HepG2 (cell line): ENCODE data around the gene PEMT. TPM values are rescaled to one million over a fixed set of nuclear protein-coding genes. Genes with fewer than 3 reads are reported as not detected.

Source experiments
- FUBP1 ChIP-seq: sonication (generic); formaldehyde crosslinking; IDR thresholded peaks from 2 replicates; pipeline ENCODE4 v1.5.1; 2020; ENCODE audit warnings: missing genetic modification reagents, mild to moderate bottlenecking, borderline replicate concordance
- JARID2 ChIP-seq: sonication (generic); formaldehyde crosslinking; IDR thresholded peaks from 2 replicates; pipeline ENCODE4 v1.8.1; 2023; ENCODE audit warnings: missing genetic modification reagents, inconsistent platforms; ENCODE audit not compliant: insufficient replicate concordance
- KAT7 ChIP-seq: IDR thresholded peaks from 2 replicates; pipeline ENCODE4 v1.6.1; 2018; ENCODE audit warnings: borderline replicate concordance, missing compliant biosample characterization
- KDM1A ChIP-seq: IDR thresholded peaks from 2 replicates; pipeline ENCODE4 v1.6.1; 2016; ENCODE audit warnings: missing compliant biosample characterization
- NFATC3 ChIP-seq: sonication (generic); formaldehyde crosslinking; IDR thresholded peaks from 2 replicates; pipeline ENCODE4 v1.5.1; 2020; ENCODE audit warnings: mild to moderate bottlenecking, missing genetic modification reagents
- NFE2L2 ChIP-seq: fragments of 150-350 bp; IDR thresholded peaks from 2 replicates; pipeline ENCODE4 v1.6.1; 2014; ENCODE audit warnings: low read length
- PAWR ChIP-seq: sonication (generic); formaldehyde crosslinking; IDR thresholded peaks from 2 replicates; pipeline ENCODE4 v1.4.0; 2020; ENCODE audit warnings: missing genetic modification reagents, mild to moderate bottlenecking, borderline replicate concordance
- TCF7L2 ChIP-seq: IDR thresholded peaks from 2 replicates; pipeline ENCODE4 v1.6.1; 2011; ENCODE audit warnings: mild to moderate bottlenecking, low read depth, low read length, moderate library complexity
- ZC3H4 ChIP-seq: sonication (generic); formaldehyde crosslinking; IDR thresholded peaks from 2 replicates; pipeline ENCODE4 v1.4.0; 2020; ENCODE audit warnings: missing genetic modification reagents, borderline replicate concordance
- ZFAT ChIP-seq: sonication (generic); formaldehyde crosslinking; conservative IDR thresholded peaks from 2 replicates; pipeline ENCODE4 v1.8.1; 2023; ENCODE audit warnings: missing genetic modification reagents, inconsistent platforms
- ZHX2 ChIP-seq, 2 experiments: sonication (generic) in 1 of 2; formaldehyde crosslinking in 1 of 2; IDR thresholded peaks; 2 replicates each; pipeline versions ENCODE4 v1.6.1 to v1.9.0; 2014 to 2022; ENCODE audit warnings: antibody characterized with exemption in 1 of 2, borderline replicate concordance in 1 of 2, inconsistent platforms in 1 of 2, low read depth in 1 of 2, missing genetic modification reagents in 1 of 2
- ZNF446 ChIP-seq: sonication (generic); formaldehyde crosslinking; IDR thresholded peaks from 2 replicates; pipeline ENCODE4 v1.5.0; 2020; ENCODE audit warnings: mild to moderate bottlenecking, missing genetic modification reagents
- polyA plus RNA-seq, 8 experiments: library from polyadenylated mRNA; depleted of rRNA in 3 of 8; stranded (reverse) in 7 of 8; unstranded in 1 of 8; fragments of >200 nt; fragmentation: Illumina TruSeq in 4 of 8; extraction: Trizol in 4 of 8; gene quantifications; 2 replicates each; pipeline versions ENCODE4 v1.2.1 to v1.2.3, GENCODE V29; 2011 to 2016; ENCODE audit warnings: low read depth in 4 of 8, missing spikeins in 1 of 8, mixed read lengths in 1 of 8; ENCODE audit not compliant: insufficient read depth in 1 of 8
- total RNA-seq, 5 experiments: library from RNA; depleted of rRNA; stranded (reverse); fragments of >200 nt; fragmentation: Illumina TruSeq; extraction: Trizol; gene quantifications; 2 replicates each; pipeline ENCODE4 v1.2.3, GENCODE V29; 2016; ENCODE audit warnings: low read depth in 1 of 5
- TF ChIP-seq, protein P1 (sequence below): sonication (generic); formaldehyde crosslinking; IDR thresholded peaks from 2 replicates; pipeline ENCODE4 v1.4.0; 2020; ENCODE audit warnings: missing genetic modification reagents, borderline replicate concordance
- TF ChIP-seq, protein P2 (sequence below): sonication (generic); formaldehyde crosslinking; IDR thresholded peaks from 2 replicates; pipeline ENCODE4 v1.4.0; 2020; ENCODE audit warnings: missing genetic modification reagents

The PEMT gene
- total and polyA plus RNA-seq, 2 of the 13 experiments (the other 11 are each of a cell fraction or from before 2014, with no cell fraction given): 31.7 to 43.6 TPM

- TF ChIP-seq ZHX2 (IDR thresholded peaks at IDR 0.05; ENCODE audit: low read depth) (no peak; the same call in 1 of the 2 replicates), ZHX2 (CRISPR knock-in tag; IDR thresholded peaks at IDR 0.05; ENCODE audit: borderline replicate concordance) (no peak), PAWR (CRISPR knock-in tag) (no peak), ZFAT (CRISPR knock-in tag) (no peak), KAT7 (CRISPR knock-in tag) (peak; percentile 25; the same call in 1 of the 2 replicates), NFE2L2 (no peak), TCF7L2 (no peak), JARID2 (CRISPR knock-in tag) (no peak), ZNF446 (CRISPR knock-in tag) (no peak), ZC3H4 (peak; percentile 36; the same call in 1 of the 2 replicates), FUBP1 (no peak), NFATC3 (no peak), KDM1A (CRISPR knock-in tag) (peak; percentile 7; the same call in 1 of the 2 replicates)
- TF ChIP-seq, protein P1, sequence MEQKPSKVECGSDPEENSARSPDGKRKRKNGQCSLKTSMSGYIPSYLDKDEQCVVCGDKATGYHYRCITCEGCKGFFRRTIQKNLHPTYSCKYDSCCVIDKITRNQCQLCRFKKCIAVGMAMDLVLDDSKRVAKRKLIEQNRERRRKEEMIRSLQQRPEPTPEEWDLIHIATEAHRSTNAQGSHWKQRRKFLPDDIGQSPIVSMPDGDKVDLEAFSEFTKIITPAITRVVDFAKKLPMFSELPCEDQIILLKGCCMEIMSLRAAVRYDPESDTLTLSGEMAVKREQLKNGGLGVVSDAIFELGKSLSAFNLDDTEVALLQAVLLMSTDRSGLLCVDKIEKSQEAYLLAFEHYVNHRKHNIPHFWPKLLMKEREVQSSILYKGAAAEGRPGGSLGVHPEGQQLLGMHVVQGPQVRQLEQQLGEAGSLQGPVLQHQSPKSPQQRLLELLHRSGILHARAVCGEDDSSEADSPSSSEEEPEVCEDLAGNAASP (CRISPR knock-in tag): peak; percentile 13; the same call in 1 of the 2 replicates
- TF ChIP-seq, protein P2, sequence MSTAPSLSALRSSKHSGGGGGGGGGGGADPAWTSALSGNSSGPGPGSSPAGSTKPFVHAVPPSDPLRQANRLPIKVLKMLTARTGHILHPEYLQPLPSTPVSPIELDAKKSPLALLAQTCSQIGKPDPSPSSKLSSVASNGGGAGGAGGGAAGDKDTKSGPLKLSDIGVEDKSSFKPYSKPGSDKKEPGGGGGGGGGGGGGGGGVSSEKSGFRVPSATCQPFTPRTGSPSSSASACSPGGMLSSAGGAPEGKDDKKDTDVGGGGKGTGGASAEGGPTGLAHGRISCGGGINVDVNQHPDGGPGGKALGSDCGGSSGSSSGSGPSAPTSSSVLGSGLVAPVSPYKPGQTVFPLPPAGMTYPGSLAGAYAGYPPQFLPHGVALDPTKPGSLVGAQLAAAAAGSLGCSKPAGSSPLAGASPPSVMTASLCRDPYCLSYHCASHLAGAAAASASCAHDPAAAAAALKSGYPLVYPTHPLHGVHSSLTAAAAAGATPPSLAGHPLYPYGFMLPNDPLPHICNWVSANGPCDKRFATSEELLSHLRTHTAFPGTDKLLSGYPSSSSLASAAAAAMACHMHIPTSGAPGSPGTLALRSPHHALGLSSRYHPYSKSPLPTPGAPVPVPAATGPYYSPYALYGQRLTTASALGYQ: peak; percentile 46; the same call in 1 of the 2 replicates
These were observed at the start of gene PEMT (continued) for GRCh38 chr17:17591355-17592298.
